H1 (cell line): ENCODE results near the gene UFSP2. TPM values are rescaled to one million over a fixed set of nuclear protein-coding genes. Genes with fewer than 3 reads are reported as not detected.

Experiments
- ASH2L ChIP-seq: fragments of 200-600, 300-600 bp; sonication (generic); IDR thresholded peaks from one replicate; pipeline ENCODE4 v1.7.1; 2017; ENCODE audit warnings: low read length
- BACH1 ChIP-seq: IDR thresholded peaks from 2 replicates; pipeline ENCODE4 v1.6.1; 2012; ENCODE audit warnings: low read length, improper control_type of control experiment
- CHD1 ChIP-seq: IDR thresholded peaks from 2 replicates; pipeline ENCODE4 v1.6.1; 2012; ENCODE audit warnings: low read depth, low read length, improper control_type of control experiment
- KDM5A ChIP-seq: fragments of 200-600 bp; IDR thresholded peaks from 2 replicates; pipeline ENCODE4 v1.7.1; 2012; ENCODE audit warnings: mild to moderate bottlenecking, low read length, inconsistent platforms, mixed read lengths
- MAFK ChIP-seq: IDR thresholded peaks from 2 replicates; pipeline ENCODE4 v1.6.1; 2012; ENCODE audit warnings: low read depth, mild to moderate bottlenecking, improper control_type of control experiment, low read length
- MAX ChIP-seq: IDR thresholded peaks from 2 replicates; pipeline ENCODE4 v1.6.1; 2012; ENCODE audit warnings: inconsistent platforms
- SIX5 ChIP-seq: IDR thresholded peaks from 2 replicates; pipeline ENCODE4 v1.6.1; 2011; ENCODE audit warnings: mild to moderate bottlenecking, low read depth, low read length
- SP4 ChIP-seq: IDR thresholded peaks from 2 replicates; pipeline ENCODE4 v1.6.1; 2012; ENCODE audit warnings: low read length, inconsistent platforms
- TAF1 ChIP-seq: IDR thresholded peaks from 2 replicates; pipeline ENCODE4 v1.6.1; 2011; ENCODE audit warnings: mild to moderate bottlenecking, low read depth, low read length
- polyA plus RNA-seq, 7 experiments: library from polyadenylated mRNA; depleted of rRNA in 3 of 7; stranded (reverse) in 5 of 7; unstranded in 2 of 7; fragments of >200 nt in 5 of 7; fragments of 200-250 nt in 2 of 7; gene quantifications; 1 replicate in 5 of 7; 2 replicates in 1 of 7; 4 replicates in 1 of 7; pipeline versions ENCODE4 v1.2.1 to v1.2.3, GENCODE V29; 2011 to 2013; ENCODE audit warnings: missing spikeins in 2 of 7, mixed read lengths in 2 of 7
- total RNA-seq: library from RNA; stranded (reverse); fragmentation: NEBNext Ultra II Directional; extraction: Animal tissue kit (Norgen Biotek cat#: 25700); gene quantifications from 2 replicates; pipeline ENCODE4 v1.2.1, GENCODE V29; 2021
- TF ChIP-seq, protein P1 (sequence below): fragments of 300-600 bp; sonication (generic); IDR thresholded peaks from 2 replicates; pipeline ENCODE4 v1.7.1; 2012; ENCODE audit warnings: low read length, moderate library complexity, mild to moderate bottlenecking, inconsistent platforms; ENCODE audit not compliant: insufficient replicate concordance
- TF ChIP-seq, protein P2 (sequence below): IDR thresholded peaks from 2 replicates; pipeline ENCODE4 v1.6.1; 2012; ENCODE audit warnings: inconsistent platforms

The UFSP2 gene
- total and polyA plus RNA-seq, 2 of the 8 experiments (the other 6 are each of a cell fraction or from before 2014, with no cell fraction given) = 22.9 to 26.0 TPM

- TF ChIP-seq, protein P1, sequence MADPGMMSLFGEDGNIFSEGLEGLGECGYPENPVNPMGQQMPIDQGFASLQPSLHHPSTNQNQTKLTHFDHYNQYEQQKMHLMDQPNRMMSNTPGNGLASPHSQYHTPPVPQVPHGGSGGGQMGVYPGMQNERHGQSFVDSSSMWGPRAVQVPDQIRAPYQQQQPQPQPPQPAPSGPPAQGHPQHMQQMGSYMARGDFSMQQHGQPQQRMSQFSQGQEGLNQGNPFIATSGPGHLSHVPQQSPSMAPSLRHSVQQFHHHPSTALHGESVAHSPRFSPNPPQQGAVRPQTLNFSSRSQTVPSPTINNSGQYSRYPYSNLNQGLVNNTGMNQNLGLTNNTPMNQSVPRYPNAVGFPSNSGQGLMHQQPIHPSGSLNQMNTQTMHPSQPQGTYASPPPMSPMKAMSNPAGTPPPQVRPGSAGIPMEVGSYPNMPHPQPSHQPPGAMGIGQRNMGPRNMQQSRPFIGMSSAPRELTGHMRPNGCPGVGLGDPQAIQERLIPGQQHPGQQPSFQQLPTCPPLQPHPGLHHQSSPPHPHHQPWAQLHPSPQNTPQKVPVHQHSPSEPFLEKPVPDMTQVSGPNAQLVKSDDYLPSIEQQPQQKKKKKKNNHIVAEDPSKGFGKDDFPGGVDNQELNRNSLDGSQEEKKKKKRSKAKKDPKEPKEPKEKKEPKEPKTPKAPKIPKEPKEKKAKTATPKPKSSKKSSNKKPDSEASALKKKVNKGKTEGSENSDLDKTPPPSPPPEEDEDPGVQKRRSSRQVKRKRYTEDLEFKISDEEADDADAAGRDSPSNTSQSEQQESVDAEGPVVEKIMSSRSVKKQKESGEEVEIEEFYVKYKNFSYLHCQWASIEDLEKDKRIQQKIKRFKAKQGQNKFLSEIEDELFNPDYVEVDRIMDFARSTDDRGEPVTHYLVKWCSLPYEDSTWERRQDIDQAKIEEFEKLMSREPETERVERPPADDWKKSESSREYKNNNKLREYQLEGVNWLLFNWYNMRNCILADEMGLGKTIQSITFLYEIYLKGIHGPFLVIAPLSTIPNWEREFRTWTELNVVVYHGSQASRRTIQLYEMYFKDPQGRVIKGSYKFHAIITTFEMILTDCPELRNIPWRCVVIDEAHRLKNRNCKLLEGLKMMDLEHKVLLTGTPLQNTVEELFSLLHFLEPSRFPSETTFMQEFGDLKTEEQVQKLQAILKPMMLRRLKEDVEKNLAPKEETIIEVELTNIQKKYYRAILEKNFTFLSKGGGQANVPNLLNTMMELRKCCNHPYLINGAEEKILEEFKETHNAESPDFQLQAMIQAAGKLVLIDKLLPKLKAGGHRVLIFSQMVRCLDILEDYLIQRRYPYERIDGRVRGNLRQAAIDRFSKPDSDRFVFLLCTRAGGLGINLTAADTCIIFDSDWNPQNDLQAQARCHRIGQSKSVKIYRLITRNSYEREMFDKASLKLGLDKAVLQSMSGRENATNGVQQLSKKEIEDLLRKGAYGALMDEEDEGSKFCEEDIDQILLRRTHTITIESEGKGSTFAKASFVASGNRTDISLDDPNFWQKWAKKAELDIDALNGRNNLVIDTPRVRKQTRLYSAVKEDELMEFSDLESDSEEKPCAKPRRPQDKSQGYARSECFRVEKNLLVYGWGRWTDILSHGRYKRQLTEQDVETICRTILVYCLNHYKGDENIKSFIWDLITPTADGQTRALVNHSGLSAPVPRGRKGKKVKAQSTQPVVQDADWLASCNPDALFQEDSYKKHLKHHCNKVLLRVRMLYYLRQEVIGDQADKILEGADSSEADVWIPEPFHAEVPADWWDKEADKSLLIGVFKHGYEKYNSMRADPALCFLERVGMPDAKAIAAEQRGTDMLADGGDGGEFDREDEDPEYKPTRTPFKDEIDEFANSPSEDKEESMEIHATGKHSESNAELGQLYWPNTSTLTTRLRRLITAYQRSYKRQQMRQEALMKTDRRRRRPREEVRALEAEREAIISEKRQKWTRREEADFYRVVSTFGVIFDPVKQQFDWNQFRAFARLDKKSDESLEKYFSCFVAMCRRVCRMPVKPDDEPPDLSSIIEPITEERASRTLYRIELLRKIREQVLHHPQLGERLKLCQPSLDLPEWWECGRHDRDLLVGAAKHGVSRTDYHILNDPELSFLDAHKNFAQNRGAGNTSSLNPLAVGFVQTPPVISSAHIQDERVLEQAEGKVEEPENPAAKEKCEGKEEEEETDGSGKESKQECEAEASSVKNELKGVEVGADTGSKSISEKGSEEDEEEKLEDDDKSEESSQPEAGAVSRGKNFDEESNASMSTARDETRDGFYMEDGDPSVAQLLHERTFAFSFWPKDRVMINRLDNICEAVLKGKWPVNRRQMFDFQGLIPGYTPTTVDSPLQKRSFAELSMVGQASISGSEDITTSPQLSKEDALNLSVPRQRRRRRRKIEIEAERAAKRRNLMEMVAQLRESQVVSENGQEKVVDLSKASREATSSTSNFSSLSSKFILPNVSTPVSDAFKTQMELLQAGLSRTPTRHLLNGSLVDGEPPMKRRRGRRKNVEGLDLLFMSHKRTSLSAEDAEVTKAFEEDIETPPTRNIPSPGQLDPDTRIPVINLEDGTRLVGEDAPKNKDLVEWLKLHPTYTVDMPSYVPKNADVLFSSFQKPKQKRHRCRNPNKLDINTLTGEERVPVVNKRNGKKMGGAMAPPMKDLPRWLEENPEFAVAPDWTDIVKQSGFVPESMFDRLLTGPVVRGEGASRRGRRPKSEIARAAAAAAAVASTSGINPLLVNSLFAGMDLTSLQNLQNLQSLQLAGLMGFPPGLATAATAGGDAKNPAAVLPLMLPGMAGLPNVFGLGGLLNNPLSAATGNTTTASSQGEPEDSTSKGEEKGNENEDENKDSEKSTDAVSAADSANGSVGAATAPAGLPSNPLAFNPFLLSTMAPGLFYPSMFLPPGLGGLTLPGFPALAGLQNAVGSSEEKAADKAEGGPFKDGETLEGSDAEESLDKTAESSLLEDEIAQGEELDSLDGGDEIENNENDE = no peak
- TF ChIP-seq TAF1 = no peak
- peak; percentile 50; the same call in 1 of the 2 replicates for TF ChIP-seq MAX
- TF ChIP-seq KDM5A = no peak
- no peak for TF ChIP-seq SP4
- TF ChIP-seq BACH1 = peak; percentile 23; the same call in 1 of the 2 replicates
- no peak for TF ChIP-seq ASH2L
- no peak for TF ChIP-seq CHD1
- TF ChIP-seq, protein P2, sequence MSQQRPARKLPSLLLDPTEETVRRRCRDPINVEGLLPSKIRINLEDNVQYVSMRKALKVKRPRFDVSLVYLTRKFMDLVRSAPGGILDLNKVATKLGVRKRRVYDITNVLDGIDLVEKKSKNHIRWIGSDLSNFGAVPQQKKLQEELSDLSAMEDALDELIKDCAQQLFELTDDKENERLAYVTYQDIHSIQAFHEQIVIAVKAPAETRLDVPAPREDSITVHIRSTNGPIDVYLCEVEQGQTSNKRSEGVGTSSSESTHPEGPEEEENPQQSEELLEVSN = no peak
- TF ChIP-seq MAFK = no peak
- TF ChIP-seq SIX5 = no peak
Measured at GRCh38 chr4:185470501-185471195, 44.9 kb upstream of the UFSP2 start (continued).
